ENCODE measurements around the gene FLOT1. TPM values are rescaled to one million over a fixed set of nuclear protein-coding genes. Genes with fewer than 3 reads are reported as not detected.
A peak's percentile ranks its signal among the peaks of the same experiment; 100 is the strongest.

Gene FLOT1
- total RNA-seq, 1 experiment from 2014 or later, result 111 TPM

GRCh38 chr6:30721198-30722024 lies 21.1 kb downstream of the FLOT1 start:
- Mint-ChIP-seq H3K9me3 (peaks cover 6 to 7% of the 10 kb centered on the region in 2 experiments; a peak in 4 of 5 replicates), H3K4me3 (peak overlapping the region; percentile 93 to 98), H3K36me3 (ENCODE audit: insufficient read depth in 1 of 3, low read depth in 3 of 3) (peaks cover 45 to 58% (median 52%) of the 10 kb centered on the region in 3 experiments), H3K27ac (peak overlapping the region; percentile 99 to 100 (median 99)), H3K4me1 (peaks cover 34 to 50% of the 10 kb centered on the region in 2 experiments), H3K27me3 (ENCODE audit: low read depth) (peaks cover 8% of the 10 kb centered on the region; the same call in 1 of the 2 replicates)
- Histone ChIP-seq H4K8ac (replicated peaks; ENCODE audit: insufficient read length, low read depth, low read length) (no peak overlapping the region), H2BK120ac (ENCODE audit: low read depth, low read length, poor library complexity, severe bottlenecking) (no peak overlapping the region), H3K27ac (ENCODE audit: insufficient read length, low read depth, low read length) (peak overlapping the region; percentile 66), H3K79me1 (ENCODE audit: insufficient read depth, low read depth, low read length, poor library complexity, severe bottlenecking) (no peaks in the 10 kb centered on the region), H4K5ac (ENCODE audit: insufficient read length, low read depth, low read length) (no peak overlapping the region), H3K9ac (ENCODE audit: extremely low read depth, insufficient read length, low read length) (peak overlapping the region; percentile 99), H3K27me3 (ENCODE audit: insufficient read depth, low read length) (no peaks in the 10 kb centered on the region), H3K79me2 (ENCODE audit: insufficient read depth, low read length) (peaks cover 11% of the 10 kb centered on the region; the same call in 1 of the 2 replicates), H2BK15ac (ENCODE audit: low read depth, low read length) (no peak overlapping the region), H3K4me1 (ENCODE audit: insufficient read depth, low read length) (no peaks in the 10 kb centered on the region), H2BK20ac (ENCODE audit: low read depth, low read length, poor library complexity, severe bottlenecking) (no peak overlapping the region), H3K56ac (ENCODE audit: insufficient read length, low read depth, low read length) (no peak overlapping the region), H3K14ac (ENCODE audit: insufficient read depth, low read length) (peak overlapping the region; percentile 76; the same call in 1 of the 2 replicates), H4K91ac (ENCODE audit: insufficient read length, low read depth, low read length) (no peak overlapping the region), H3K9me3 (ENCODE audit: control insufficient read depth, low read depth, low read length) (no peaks in the 10 kb centered on the region), H2AFZ (ENCODE audit: low read length) (no peak overlapping the region), H3K4ac (ENCODE audit: low read depth, low read length) (peak overlapping the region; percentile 78; the same call in 1 of the 2 replicates), H4K20me1 (ENCODE audit: control insufficient read depth, insufficient read depth, insufficient read length) (no peaks in the 10 kb centered on the region), H2BK5ac (ENCODE audit: insufficient read length, low read length) (no peak overlapping the region), H3K18ac (ENCODE audit: insufficient read length, low read depth, low read length) (peak overlapping the region; percentile 69), H3K4me2 (ENCODE audit: insufficient read depth, insufficient read length, low read length) (peak overlapping the region; percentile 62), H2BK12ac (ENCODE audit: insufficient read length, low read depth, low read length) (no peak overlapping the region), H3T11ph (ENCODE audit: low read length) (peak overlapping the region; percentile 86), H3K23ac (ENCODE audit: insufficient read length, low read depth, low read length) (no peak overlapping the region), H2AK5ac (ENCODE audit: insufficient read length, low read length) (no peak overlapping the region), H3K23me2 (ENCODE audit: insufficient read length, low read depth, low read length, poor library complexity, severe bottlenecking) (peaks cover 15% of the 10 kb centered on the region)
- peak; percentile 85 for DNase-seq
- WGBS (ENCODE audit: extremely low coverage, insufficient read length, low lambda C conversion rate), result no CpG with 5 or more reads among the region's 71 CpGs
- peak; percentile 52 for TF ChIP-seq CTCF (conservative IDR thresholded peaks at IDR 0.05)

All from H9 (cell line).